Activated T-helper 17 cell treated with anti-CD3 and anti-CD28 coated beads, Interleukin-2, amount 50 U/mL, for 72 hours (primary cell): ENCODE data around the gene CHD5. TPM values are rescaled to one million over a fixed set of nuclear protein-coding genes. Genes with fewer than 3 reads are reported as not detected.
A peak's percentile ranks its signal among the peaks of the same experiment; 100 is the strongest.
"Not testable (repeated sequence)": the region's sequence is repeated elsewhere in the genome, so short reads cannot be mapped to it uniquely, and the experiment has no call there.

Experiments
- ATAC-seq: fragments of 150-1000 bp; cut with Tn5 transposase; replicated peaks from 2 replicates; pipeline ENCODE4 v1.10.0; 2021; ENCODE audit warnings: mild to moderate bottlenecking, moderate library complexity
- H3K27ac Mint-ChIP-seq: one replicate; pipeline ENCODE4 v1.8.0; 2022; ENCODE audit warnings: mixed read lengths
- H3K27me3 Mint-ChIP-seq: one replicate; pipeline ENCODE4 v1.8.0; 2022; ENCODE audit warnings: mixed read lengths
- H3K36me3 Mint-ChIP-seq: one replicate; pipeline ENCODE4 v1.8.0; 2022; ENCODE audit warnings: low read depth, mild to moderate bottlenecking, mixed read lengths
- H3K4me1 Mint-ChIP-seq: one replicate; pipeline ENCODE4 v1.8.0; 2022; ENCODE audit warnings: mixed read lengths
- H3K4me3 Mint-ChIP-seq: one replicate; pipeline ENCODE4 v1.8.0; 2022; ENCODE audit warnings: mild to moderate bottlenecking, mixed read lengths
- H3K9me3 Mint-ChIP-seq: one replicate; pipeline ENCODE4 v1.8.0; 2022; ENCODE audit warnings: mixed read lengths
- total RNA-seq, 2 donors: library from RNA; stranded (reverse); gene quantifications; one replicate each; pipeline ENCODE4 v1.2.3, GENCODE V29; 2022

Gene CHD5
- total RNA-seq, 2 donors from 2014 or later, result 0.43 to 1.2 TPM

DNA sequence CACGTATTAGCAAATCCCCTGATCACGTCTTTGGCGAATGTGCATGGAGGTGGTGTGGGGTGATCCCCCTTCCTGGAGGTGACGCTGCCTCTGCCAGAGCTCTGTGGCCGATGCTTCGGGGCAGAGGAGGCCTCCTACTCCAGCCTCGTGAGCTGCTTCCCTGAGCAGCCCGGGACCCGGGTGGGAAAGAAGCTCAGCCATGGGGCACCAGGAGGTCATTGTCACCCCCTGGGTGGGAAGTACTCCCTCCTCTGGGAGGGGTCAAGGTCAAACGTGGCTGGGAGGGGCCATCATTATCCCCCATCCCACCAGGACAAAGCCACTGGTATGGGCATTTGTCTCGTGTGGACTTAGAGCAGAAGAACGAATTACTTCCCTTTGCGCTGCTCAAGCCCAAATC is 93.8 kb downstream of the CHD5 start:
- Mint-ChIP-seq H3K27ac (peak overlapping the region; percentile 65), H3K27me3 (no peaks in the 10 kb centered on the region), H3K36me3 (peaks cover 92% of the 10 kb centered on the region), H3K9me3 (no peaks in the 10 kb centered on the region), H3K4me3 (no peak overlapping the region), H3K4me1 (peaks cover 4% of the 10 kb centered on the region)
- ATAC-seq, result no peak

DNA sequence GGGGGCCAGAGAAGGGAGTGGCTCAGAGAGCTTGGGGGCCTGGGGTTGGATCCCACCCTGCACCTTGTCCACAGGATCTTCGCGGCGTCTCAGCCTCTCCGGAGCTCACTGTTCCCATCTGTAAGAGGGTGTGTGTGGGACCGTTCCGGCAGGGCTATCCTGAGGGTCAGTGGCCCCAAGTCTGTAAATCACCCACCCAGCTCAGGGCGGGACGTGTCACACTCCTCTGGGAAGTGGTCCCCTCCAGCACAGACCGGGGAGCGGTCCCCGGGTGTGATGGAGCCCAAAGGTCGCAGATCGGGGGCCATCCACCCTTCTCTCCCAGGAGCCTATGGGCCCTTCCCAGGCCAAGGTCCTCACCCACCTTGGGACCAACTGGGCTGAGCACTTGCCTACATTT is 94.5 kb downstream of the CHD5 start:
- Mint-ChIP-seq H3K36me3 (peaks cover 92% of the 10 kb centered on the region), H3K9me3 (no peaks in the 10 kb centered on the region), H3K4me3 (no peak overlapping the region), H3K27ac (no peak overlapping the region), H3K27me3 (no peaks in the 10 kb centered on the region), H3K4me1 (peaks cover 4% of the 10 kb centered on the region)
- no peak for ATAC-seq

DNA sequence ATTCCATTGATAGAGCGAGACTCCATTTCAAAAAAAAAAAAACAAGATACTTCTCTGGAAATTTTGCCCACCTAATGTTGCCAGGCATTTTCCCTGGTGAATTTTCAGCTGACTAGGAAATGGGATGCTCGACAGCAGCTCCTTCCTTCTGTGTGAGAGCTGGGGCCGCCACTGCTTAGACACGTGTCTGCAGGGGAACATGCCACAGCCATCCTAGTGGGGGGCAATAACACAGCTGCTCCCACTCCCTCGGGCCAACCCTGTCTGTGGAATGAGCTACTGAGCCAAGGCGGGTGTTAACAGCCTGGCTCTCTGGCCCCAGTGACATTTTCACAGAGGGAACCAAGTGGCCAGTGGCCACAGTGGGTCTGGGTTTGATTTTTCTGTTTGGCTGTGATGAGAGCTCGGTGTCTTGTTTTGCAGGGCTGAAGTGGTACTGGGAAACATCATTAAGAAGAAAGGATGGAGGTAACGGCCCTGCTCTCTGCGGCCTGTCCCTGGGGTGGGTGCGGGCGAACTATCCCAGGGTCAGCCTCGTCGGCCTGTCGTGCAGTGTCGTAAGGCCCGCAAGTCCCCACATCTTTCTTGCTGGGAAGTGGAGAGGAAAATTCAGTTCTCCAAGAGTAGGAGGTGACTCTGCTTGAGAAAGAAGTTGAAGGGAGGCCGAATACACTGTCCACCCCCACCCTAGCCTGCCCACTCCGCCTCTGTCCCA is 95.2 kb downstream of the CHD5 start:
- ATAC-seq, result no peak
- Mint-ChIP-seq H3K4me3 (no peak overlapping the region), H3K27me3 (no peaks in the 10 kb centered on the region), H3K36me3 (peaks cover 93% of the 10 kb centered on the region), H3K27ac (no peak overlapping the region), H3K4me1 (peaks cover 4% of the 10 kb centered on the region), H3K9me3 (no peaks in the 10 kb centered on the region)

DNA sequence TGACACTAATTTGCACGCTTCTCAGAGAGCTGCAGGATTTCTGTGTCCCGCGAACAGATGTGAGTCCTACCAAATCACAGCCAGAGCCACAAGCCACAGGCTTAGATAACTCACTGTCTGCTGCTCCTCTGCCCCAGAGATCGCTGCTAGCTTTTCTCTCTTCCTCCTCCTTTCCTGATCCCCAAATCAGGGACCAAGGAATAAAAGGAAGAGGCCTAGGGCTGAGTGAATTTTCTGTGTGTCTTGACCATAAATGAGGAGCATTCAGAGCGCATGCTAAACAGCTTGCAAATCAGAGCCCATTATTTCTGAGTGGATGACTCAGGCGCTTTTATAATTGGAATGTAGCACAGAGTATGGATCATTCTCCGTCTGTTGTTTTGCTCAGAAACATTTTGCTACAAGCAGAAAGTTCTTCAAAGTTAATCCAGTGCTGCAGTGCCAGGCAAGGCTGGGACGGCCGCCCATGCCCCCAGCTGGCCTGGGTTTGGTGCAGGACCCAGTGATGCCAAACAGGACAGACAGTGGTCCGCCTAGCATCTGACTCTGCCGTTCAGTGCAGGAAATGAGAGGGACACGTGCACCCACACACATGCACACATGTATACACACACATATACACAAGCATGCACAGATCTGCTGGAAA is 96.2 kb downstream of the CHD5 start:
- H3K27ac Mint-ChIP-seq, result no peak overlapping the region
- no peaks in the 10 kb centered on the region for H3K27me3 Mint-ChIP-seq
- peaks cover 4% of the 10 kb centered on the region for H3K4me1 Mint-ChIP-seq
- peaks cover 93% of the 10 kb centered on the region for H3K36me3 Mint-ChIP-seq
- ATAC-seq, result no peak
- H3K9me3 Mint-ChIP-seq, result no peaks in the 10 kb centered on the region
- no peak overlapping the region for H3K4me3 Mint-ChIP-seq

DNA sequence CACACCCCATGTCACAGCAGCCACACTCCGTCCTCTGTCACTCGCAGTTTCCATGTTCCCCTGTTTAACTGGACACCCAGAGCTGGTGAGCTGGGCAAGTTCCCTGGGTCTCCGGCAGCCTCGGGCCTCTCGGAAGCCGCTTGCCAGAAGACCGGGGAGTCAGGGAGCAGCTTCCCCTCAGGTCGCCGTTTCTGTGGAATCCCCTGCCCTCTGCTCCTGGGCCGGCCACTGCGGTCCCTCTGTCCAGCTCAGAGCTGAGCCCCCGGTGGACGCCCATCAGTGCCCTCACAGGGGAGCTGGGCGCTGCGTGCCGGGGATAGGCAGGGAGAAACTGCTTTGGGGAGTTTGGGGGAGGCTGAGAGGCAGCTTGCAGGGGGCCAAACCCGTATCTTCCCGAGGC is 96.7 kb downstream of the CHD5 start:
- Mint-ChIP-seq H3K4me3 (no peak overlapping the region), H3K27ac (no peak overlapping the region), H3K36me3 (peaks cover 94% of the 10 kb centered on the region), H3K9me3 (no peaks in the 10 kb centered on the region), H3K27me3 (no peaks in the 10 kb centered on the region), H3K4me1 (peaks cover 8% of the 10 kb centered on the region)
- no peak for ATAC-seq

DNA sequence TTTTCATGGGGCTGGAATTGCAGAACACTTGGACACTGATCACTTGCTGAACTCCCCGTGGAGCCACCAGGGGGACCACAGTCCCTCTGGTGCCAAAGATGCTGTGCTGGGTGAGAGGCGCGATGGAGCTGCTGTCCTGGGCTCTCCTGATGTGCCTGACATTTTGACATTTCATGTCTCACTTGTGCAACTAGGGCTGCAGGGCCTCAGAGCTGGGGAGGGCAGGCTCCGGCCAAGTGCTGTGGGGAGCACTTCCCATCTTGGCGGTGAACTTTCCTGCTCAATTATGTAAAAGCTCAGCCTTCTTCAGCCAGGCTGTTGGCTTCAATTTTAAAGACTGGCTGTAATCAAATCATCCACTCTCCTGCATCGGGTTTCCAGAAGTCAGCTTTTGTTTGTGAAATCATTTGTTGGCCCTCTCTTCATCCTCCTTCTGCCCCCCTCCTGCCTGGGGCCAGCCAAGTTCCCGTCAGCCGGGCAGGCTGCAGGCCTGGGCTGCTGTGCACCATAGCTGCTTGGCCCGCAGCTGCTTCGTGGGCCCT is 97.6 kb downstream of the CHD5 start:
- Mint-ChIP-seq H3K4me3 (no peak overlapping the region), H3K4me1 (peaks cover 13% of the 10 kb centered on the region), H3K9me3 (no peaks in the 10 kb centered on the region), H3K27me3 (no peaks in the 10 kb centered on the region), H3K36me3 (peaks cover 95% of the 10 kb centered on the region), H3K27ac (no peak overlapping the region)
- no peak for ATAC-seq

DNA sequence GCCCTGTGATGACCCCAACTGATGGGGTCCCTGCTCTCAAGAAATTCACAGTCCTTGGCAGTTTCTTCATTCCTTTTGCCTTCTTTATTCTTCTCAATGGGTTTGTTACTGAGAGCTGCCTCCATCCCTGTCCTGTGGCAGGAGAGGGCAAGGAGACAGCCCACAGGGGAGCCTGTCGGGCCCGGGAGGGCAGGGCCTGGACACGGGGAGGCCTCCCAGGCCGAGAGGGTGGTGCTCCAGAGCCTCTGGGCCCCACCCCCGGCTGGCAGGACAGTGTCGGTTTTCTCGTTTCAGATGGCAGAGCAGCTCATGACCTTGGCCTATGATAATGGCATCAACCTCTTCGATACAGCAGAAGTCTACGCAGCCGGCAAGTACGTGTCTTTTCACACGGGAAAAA is 98.2 kb downstream of the CHD5 start:
- no peaks in the 10 kb centered on the region for H3K9me3 Mint-ChIP-seq
- H3K36me3 Mint-ChIP-seq, result peaks cover 95% of the 10 kb centered on the region
- no peak overlapping the region for H3K27ac Mint-ChIP-seq
- peaks cover 10% of the 10 kb centered on the region for H3K4me1 Mint-ChIP-seq
- no peaks in the 10 kb centered on the region for H3K27me3 Mint-ChIP-seq
- ATAC-seq, result no peak
- no peak overlapping the region for H3K4me3 Mint-ChIP-seq

DNA sequence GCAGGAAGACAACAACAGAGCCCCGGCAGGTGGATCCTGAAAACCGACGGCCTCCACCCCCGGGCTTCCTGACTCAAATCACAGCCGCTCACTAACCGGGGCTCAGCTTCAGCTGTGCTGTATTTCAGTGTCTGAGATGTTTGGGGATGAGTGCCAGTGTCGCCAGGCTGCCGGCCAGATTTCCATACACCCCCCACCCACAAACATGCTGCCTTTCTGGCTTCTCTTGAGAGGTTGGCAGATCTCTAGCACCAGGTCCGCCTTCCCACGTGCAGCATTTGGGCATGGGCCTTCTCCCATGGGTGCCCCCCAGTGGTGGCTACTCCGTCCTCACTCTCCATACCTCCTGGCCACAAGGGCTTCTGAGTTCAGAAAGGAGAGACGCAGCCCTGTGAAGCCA is 99.7 kb downstream of the CHD5 start:
- peaks cover 99% of the 10 kb centered on the region for H3K36me3 Mint-ChIP-seq
- ATAC-seq, result no peak
- no peak overlapping the region for H3K4me3 Mint-ChIP-seq
- no peak overlapping the region for H3K27ac Mint-ChIP-seq
- H3K27me3 Mint-ChIP-seq, result no peaks in the 10 kb centered on the region
- H3K9me3 Mint-ChIP-seq, result no peaks in the 10 kb centered on the region
- peaks cover 8% of the 10 kb centered on the region for H3K4me1 Mint-ChIP-seq

DNA sequence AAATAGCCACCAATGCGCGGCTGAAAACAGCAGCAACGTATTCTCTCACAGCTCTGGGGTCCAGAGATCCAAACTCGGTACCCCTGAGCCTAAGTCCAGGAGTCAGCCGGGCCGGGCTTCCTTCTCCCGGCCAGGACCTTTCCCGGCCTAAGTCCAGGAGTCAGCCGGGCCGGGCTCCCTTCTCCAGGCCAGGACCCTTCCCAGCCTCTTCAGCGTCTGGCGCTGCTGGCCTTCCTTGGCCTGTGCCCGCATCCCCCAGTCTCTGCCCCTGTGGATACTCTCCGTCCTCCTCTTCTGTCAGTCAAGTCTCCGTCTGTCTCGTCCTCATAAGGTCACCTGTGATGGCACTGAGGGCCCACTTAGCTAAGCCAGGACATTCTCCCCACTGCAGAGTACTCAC is 102.2 kb downstream of the CHD5 start:
- Mint-ChIP-seq H3K4me1 (peaks cover 8% of the 10 kb centered on the region), H3K27ac (peak overlapping the region; percentile 59), H3K4me3 (no peak overlapping the region), H3K36me3 (peaks cover 100% of the 10 kb centered on the region), H3K9me3 (no peaks in the 10 kb centered on the region), H3K27me3 (no peaks in the 10 kb centered on the region)
- ATAC-seq, result no peak

DNA sequence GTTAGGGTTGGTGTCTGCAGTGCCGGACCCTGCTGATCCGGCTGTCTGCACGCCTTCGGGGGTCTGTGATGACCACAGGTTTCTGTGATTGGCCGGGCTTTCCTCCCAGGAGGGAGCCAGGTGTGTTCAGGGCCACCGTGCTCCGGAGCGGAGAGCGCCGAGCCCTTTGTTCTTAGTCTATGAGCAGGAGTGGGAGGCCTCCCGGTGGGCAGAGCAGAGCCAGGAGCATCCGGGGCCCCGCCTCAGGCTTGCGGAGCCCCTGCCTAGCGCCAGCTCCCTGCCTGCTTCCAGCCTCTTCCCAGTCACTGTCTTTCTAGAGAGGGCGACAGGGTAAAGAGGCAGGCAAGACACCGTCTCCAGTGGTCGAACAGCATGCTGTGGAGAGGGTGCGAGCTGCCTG is 102.6 kb downstream of the CHD5 start:
- Mint-ChIP-seq H3K27me3 (no peaks in the 10 kb centered on the region), H3K4me1 (peaks cover 8% of the 10 kb centered on the region), H3K9me3 (no peaks in the 10 kb centered on the region), H3K27ac (no peak overlapping the region), H3K36me3 (peaks cover 99% of the 10 kb centered on the region), H3K4me3 (no peak overlapping the region)
- no peak for ATAC-seq

DNA sequence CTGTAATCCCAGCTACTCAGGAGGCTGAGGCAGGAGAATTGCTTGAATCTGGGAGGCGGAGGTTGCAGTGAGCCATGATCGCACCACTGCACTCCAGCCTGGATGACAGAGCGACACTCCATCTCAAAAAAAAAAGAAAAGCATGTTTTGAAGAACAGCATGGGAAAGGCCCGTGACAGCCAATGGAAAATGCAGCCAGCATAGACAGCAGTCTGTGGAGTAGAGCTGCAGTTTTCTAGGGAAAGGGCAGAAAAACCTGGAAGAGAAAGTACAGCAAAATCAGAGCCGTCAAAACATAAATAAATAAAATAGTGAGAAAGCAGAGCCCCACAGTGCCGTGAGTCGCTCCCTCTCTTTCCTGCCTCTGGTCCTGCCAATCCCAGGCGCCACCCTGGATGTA is 103.1 kb downstream of the CHD5 start:
- H3K9me3 Mint-ChIP-seq, ATAC-seq, H3K27me3 Mint-ChIP-seq, H3K4me1 Mint-ChIP-seq, H3K27ac Mint-ChIP-seq, H3K4me3 Mint-ChIP-seq: not testable (repeated sequence)
- peaks cover 99% of the 10 kb centered on the region for H3K36me3 Mint-ChIP-seq

DNA sequence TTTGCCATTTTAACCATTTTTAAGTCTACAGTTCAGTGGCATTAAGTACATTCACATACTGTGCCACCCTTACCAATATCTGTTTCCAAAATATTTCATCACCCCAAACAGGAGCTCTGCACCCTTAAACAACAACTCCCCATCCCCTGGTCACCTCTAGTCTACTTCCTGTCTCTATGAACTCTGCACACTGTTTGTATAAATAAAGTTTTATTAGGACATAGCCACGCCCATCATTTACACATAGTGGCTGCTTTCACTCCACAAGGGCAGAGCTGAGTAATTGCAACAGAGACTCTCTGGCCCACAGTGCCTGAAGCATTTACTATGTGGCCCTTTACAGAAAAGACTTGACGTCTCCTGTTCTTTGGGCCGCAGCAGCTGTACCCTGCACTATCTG is 104.4 kb downstream of the CHD5 start:
- no peaks in the 10 kb centered on the region for H3K27me3 Mint-ChIP-seq
- H3K27ac Mint-ChIP-seq, result no peak overlapping the region
- H3K36me3 Mint-ChIP-seq, result peaks cover 93% of the 10 kb centered on the region
- no peaks in the 10 kb centered on the region for H3K9me3 Mint-ChIP-seq
- ATAC-seq, result no peak
- no peak overlapping the region for H3K4me3 Mint-ChIP-seq
- H3K4me1 Mint-ChIP-seq, result peaks cover 8% of the 10 kb centered on the region

DNA sequence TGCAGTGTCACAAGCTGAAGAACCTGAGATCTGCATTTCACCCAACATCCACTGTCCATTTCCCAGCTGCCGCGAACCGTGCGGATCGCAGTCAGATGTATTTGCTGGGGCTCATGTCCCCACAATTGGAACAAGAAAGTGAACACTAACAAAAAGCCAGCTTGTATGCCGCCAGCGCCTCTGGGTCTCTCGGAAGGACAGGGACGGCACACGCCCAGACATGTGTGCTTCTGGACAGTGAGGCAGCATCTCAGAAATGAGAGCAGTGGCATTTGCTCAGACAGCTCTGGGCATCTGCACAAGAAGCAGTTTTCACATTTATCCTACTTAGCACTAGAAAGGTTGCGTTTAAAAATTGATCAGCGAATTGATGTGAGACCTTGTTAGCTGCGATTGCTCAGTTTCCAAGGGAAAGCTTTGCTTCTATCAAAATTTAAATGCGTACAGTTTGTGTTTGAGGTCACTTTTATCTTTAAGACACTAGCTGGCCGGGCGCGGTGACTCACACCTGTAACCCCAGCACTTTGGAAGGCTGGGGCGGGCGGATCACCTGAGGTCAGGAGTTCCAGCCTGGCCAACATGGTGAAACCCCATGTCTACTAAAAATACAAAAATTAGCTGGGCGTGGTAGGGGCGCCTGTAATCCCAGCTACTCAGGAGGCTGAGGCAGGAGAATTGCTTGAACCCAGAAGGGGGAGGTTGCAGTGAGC is 105.8 kb downstream of the CHD5 start:
- Mint-ChIP-seq H3K36me3 (peaks cover 93% of the 10 kb centered on the region), H3K27ac (no peak overlapping the region), H3K9me3 (no peaks in the 10 kb centered on the region), H3K27me3 (no peaks in the 10 kb centered on the region), H3K4me3 (no peak overlapping the region), H3K4me1 (peaks cover 8% of the 10 kb centered on the region)
- no peak for ATAC-seq

DNA sequence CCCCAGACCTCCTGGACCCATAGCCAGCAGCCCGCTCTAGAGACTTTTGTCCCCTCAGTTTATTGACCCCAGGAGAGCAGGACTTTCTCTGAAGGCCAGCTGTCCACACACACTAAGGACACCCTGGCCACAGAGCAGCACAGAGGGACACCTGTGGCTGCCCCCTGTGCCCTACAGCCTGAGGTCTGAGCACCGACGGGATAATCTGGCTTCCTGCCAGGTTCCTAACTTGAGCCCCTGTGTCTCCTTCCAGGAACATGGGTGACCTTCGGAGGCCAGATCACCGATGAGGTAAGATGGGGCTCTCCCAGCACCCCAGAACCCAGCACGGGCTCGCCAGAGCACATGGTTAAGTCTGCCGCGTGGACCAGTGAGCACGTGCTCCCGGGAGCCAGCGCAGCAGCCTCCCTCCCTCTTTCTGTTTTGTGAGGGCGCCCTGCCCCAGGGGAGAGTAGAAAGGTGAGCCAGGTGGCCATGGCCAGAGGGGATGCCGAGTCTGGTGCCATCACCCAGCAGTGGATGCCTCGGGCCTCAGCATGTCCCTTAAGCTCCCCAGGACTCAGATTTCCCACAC is 106.6 kb downstream of the CHD5 start:
- H3K36me3 Mint-ChIP-seq, result peaks cover 90% of the 10 kb centered on the region
- no peak for ATAC-seq
- no peak overlapping the region for H3K4me3 Mint-ChIP-seq
- no peak overlapping the region for H3K27ac Mint-ChIP-seq
- H3K9me3 Mint-ChIP-seq, result no peaks in the 10 kb centered on the region
- H3K27me3 Mint-ChIP-seq, result no peaks in the 10 kb centered on the region
- peaks cover 7% of the 10 kb centered on the region for H3K4me1 Mint-ChIP-seq
